PC-9 (cell line): ENCODE results near the gene LIN37. TPM values are rescaled to one million over a fixed set of nuclear protein-coding genes. Genes with fewer than 3 reads are reported as not detected.
A peak's percentile ranks its signal among the peaks of the same experiment; 100 is the strongest.

Experiments used
- BruUV-seq: library from RNA; stranded (reverse); fragments of 400-500 nt; replicated peaks from 2 replicates; lab custom pipeline; 2021; lab: Mats Ljungman, UMichigan
- CTCF ChIA-PET: fragments of 300-600 bp; sonication (Branson Sonifier 250); formaldehyde crosslinking; loops from one replicate; lab custom pipeline; 2022; ENCODE audit warnings: antibody characterized with exemption; lab: Charles Lee
- POLR2A ChIA-PET: fragments of 300-600 bp; sonication (Branson Sonifier 250); formaldehyde crosslinking; loops from one replicate; lab custom pipeline; 2022; ENCODE audit warnings: antibody characterized with exemption; ENCODE audit not compliant: unreplicated experiment; lab: Charles Lee
- DNase-seq, 2 experiments: peaks; one replicate each; pipeline versions ENCODE4 v3.0.0 to v3.0.0-alpha.2; 2015 to 2022; ENCODE audit warnings: mixed read lengths in 1 of 2
- H2AFZ ChIP-seq: fragments of 200-600 bp; sonication (generic); 2 replicates; pipeline ENCODE4 v1.8.1; 2017; ENCODE audit warnings: antibody characterized with exemption
- H3F3A ChIP-seq: fragments of 200-600 bp; sonication (generic); 2 replicates; pipeline ENCODE4 v1.8.1; 2017; ENCODE audit warnings: antibody characterized with exemption, mild to moderate bottlenecking, low read depth; ENCODE audit not compliant: insufficient read depth
- H3K27ac ChIP-seq: fragments of 200-600 bp; sonication (generic); 2 replicates; pipeline ENCODE4 v1.6.1; 2016; ENCODE audit warnings: mixed run types
- H3K27me3 ChIP-seq: fragments of 200-600 bp; sonication (generic); 2 replicates; pipeline ENCODE4 v1.6.1; 2016; ENCODE audit warnings: low read depth, mixed run types; ENCODE audit not compliant: insufficient read depth
- H3K36me3 ChIP-seq: fragments of 200-600 bp; sonication (generic); 2 replicates; pipeline ENCODE4 v1.6.1; 2016; ENCODE audit warnings: low read depth, mixed run types
- H3K4me1 ChIP-seq: fragments of 200-600 bp; sonication (generic); replicated peaks from 2 replicates; pipeline ENCODE4 v1.6.1; 2016; ENCODE audit warnings: mixed run types; ENCODE audit not compliant: insufficient read depth
- H3K4me2 ChIP-seq: fragments of 200-600 bp; sonication (generic); 2 replicates; pipeline ENCODE4 v1.6.1; 2017; ENCODE audit warnings: mixed run types
- H3K4me3 ChIP-seq: fragments of 200-600 bp; sonication (generic); 2 replicates; pipeline ENCODE4 v1.6.1; 2016; ENCODE audit warnings: mixed run types
- H3K79me2 ChIP-seq: fragments of 200-600 bp; sonication (generic); 2 replicates; pipeline ENCODE4 v1.6.1; 2017; ENCODE audit warnings: low read depth, mixed run types
- H3K9me2 ChIP-seq: fragments of 200-600 bp; sonication (generic); 2 replicates; pipeline ENCODE4 v1.8.1; 2017; ENCODE audit warnings: mild to moderate bottlenecking; ENCODE audit not compliant: insufficient read depth
- H3K9me3 ChIP-seq: fragments of 200-600 bp; sonication (generic); 2 replicates; pipeline ENCODE4 v1.8.1; 2016; ENCODE audit warnings: low read depth; ENCODE audit not compliant: insufficient read depth
- H4K20me1 ChIP-seq: fragments of 200-600 bp; sonication (generic); 2 replicates; pipeline ENCODE4 v1.8.1; 2017; ENCODE audit not compliant: insufficient read depth
- CTCF ChIP-seq: fragments of 200-600 bp; sonication (generic); conservative IDR thresholded peaks from 2 replicates; pipeline ENCODE4 v1.6.1; 2017; ENCODE audit warnings: mixed run types, antibody characterized with exemption, mild to moderate bottlenecking, moderate library complexity
- EZH2 ChIP-seq: fragments of 200-600 bp; sonication (generic); IDR thresholded peaks from 2 replicates; pipeline ENCODE4 v1.8.0; 2017; ENCODE audit warnings: antibody characterized with exemption, low read depth
- intact Hi-C: fragments of 100-400 bp; cut with micrococcal nuclease; formaldehyde crosslinking; loops from one replicate; pipeline ENCODE4 v1.10.0; 2022; ENCODE audit not compliant: unreplicated experiment
- total RNA-seq: library from RNA; stranded (reverse); gene quantifications from 2 replicates; pipeline ENCODE4 v1.2.3, GENCODE V29; 2021

LIN37 gene
- total RNA-seq, 1 experiment from 2014 or later: 17.0 TPM

- no peak for TF ChIP-seq EZH2
- no peak for TF ChIP-seq CTCF
- ChIA-PET CTCF (no interaction called here), POLR2A (interaction anchor here (0.7 kb wide), 2 partner anchors 14 to 105 kb away, joined by 14 to 26 read pairs; no protein-coding TSS in a partner anchor)
- H3K27me3 ChIP-seq: no peaks in the 10 kb centered on the region
- DNase-seq: no peak
- intact Hi-C loops: no loop called here
- H3F3A ChIP-seq: peaks cover 22% of the 10 kb centered on the region; the same call in 1 of the 2 replicates
- no TSS peak for BruUV-seq
- H3K9me3 ChIP-seq: no peaks in the 10 kb centered on the region
- H3K4me2 ChIP-seq: peak overlapping the region; percentile 35
- no peak overlapping the region for H3K27ac ChIP-seq
- peak overlapping the region; percentile 57; the same call in 1 of the 2 replicates for H3K4me3 ChIP-seq
- no peaks in the 10 kb centered on the region for H3K79me2 ChIP-seq
- H2AFZ ChIP-seq: no peak overlapping the region
- H3K9me2 ChIP-seq: no peaks in the 10 kb centered on the region
- no peaks in the 10 kb centered on the region for H4K20me1 ChIP-seq
- H3K4me1 ChIP-seq: no peaks in the 10 kb centered on the region
- H3K36me3 ChIP-seq: no peaks in the 10 kb centered on the region
Observed at GRCh38 chr19:35774274-35775045, 26.1 kb downstream of the LIN37 start.

GRCh38 chr19:35775046-35775297 is 26.6 kb downstream of the LIN37 start:
- TF ChIP-seq CTCF (no peak), EZH2 (no peak)
- ChIA-PET CTCF (no interaction called here), POLR2A (no interaction called here)
- no peak for DNase-seq
- Histone ChIP-seq H3K36me3 (no peaks in the 10 kb centered on the region), H3F3A (peaks cover 22% of the 10 kb centered on the region; the same call in 1 of the 2 replicates), H3K9me3 (no peaks in the 10 kb centered on the region), H3K27me3 (no peaks in the 10 kb centered on the region), H3K79me2 (no peaks in the 10 kb centered on the region), H4K20me1 (no peaks in the 10 kb centered on the region), H2AFZ (no peak overlapping the region), H3K4me3 (peak overlapping the region; percentile 57; the same call in 1 of the 2 replicates), H3K9me2 (no peaks in the 10 kb centered on the region), H3K4me2 (peak overlapping the region; percentile 35), H3K4me1 (no peaks in the 10 kb centered on the region), H3K27ac (no peak overlapping the region)
- BruUV-seq: no TSS peak
- intact Hi-C loops: no loop called here

GRCh38 chr19:35775298-35776101 is 27.1 kb downstream of the LIN37 start, which contains the start of gene ARHGAP33:
Gene ARHGAP33, plus strand, starts transcription at chr19:35775564. Its CDS starts 95 bp downstream, at chr19:35775659.
- H3K36me3 ChIP-seq: no peaks in the 10 kb centered on the region
- H3K79me2 ChIP-seq: no peaks in the 10 kb centered on the region
- H3K27me3 ChIP-seq: no peaks in the 10 kb centered on the region
- H3F3A ChIP-seq: peaks cover 18% of the 10 kb centered on the region; the same call in 1 of the 2 replicates
- peak within 1 kb of the TSS; percentile 35 for H3K4me2 ChIP-seq
- BruUV-seq: no TSS peak
- H3K9me2 ChIP-seq: no peaks in the 10 kb centered on the region
- H4K20me1 ChIP-seq: no peaks in the 10 kb centered on the region
- DNase-seq: peak; percentile 84 to 98
- no peak within 1 kb of the TSS; the same call in 1 of the 2 replicates for H2AFZ ChIP-seq
- intact Hi-C loops: no loop called here
- CTCF ChIA-PET: no interaction called here
- H3K4me3 ChIP-seq: peak within 1 kb of the TSS; percentile 57; the same call in 1 of the 2 replicates
- H3K4me1 ChIP-seq: no peaks in the 10 kb centered on the region
- POLR2A ChIA-PET: no interaction called here
- no peak within 1 kb of the TSS for H3K27ac ChIP-seq
- no peaks in the 10 kb centered on the region for H3K9me3 ChIP-seq
- TF ChIP-seq CTCF (no peak), EZH2 (no peak)
